Measurements from ENCODE around the gene PSAP.

DNA sequence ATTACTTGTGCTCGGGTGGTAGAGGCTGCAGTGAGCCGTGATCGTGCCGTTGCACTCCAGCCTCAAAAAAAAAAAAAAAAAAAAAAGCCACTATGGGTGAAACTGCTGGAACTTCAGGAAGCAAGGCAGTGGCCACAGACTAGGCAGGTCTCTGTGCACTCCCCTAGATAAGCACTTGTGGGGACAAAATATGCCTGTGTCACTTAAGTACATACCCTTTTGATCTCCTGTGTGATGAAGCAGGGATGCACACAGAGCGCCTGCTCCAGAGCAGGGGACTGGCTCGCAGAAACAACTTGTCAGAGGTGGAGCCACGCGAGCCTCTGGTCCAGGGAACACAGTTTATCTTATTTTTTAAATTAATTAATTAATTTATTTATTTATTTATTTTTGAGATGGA is 42.9 kb upstream of the PSAP start:
- TF ChIP-seq CTBP1 (IDR thresholded peaks at IDR 0.05; ENCODE audit: borderline replicate concordance) (no peak), LEF1 (IDR thresholded peaks at IDR 0.05; ENCODE audit: borderline replicate concordance) (no peak), SP1 (IDR thresholded peaks at IDR 0.05) (no peak), ELF4 (IDR thresholded peaks at IDR 0.05) (no peak), SUZ12 (IDR thresholded peaks at IDR 0.05) (no peak)
